ENCODE measurements around the gene MUC12. TPM values are rescaled to one million over a fixed set of nuclear protein-coding genes. Genes with fewer than 3 reads are reported as not detected.

The MUC12 gene
- total and polyA plus RNA-seq, 9 of the 15 experiments (the other 6 are each of a cell fraction or from before 2014, with no cell fraction given), result 0.23 to 1.2 (median 0.79) TPM; not detected in 1

GRCh38 chr7:101017064-101017777 is 47.9 kb downstream of the MUC12 start (continued):
- TF ChIP-seq ZBTB26 (CRISPR knock-in tag; IDR thresholded peaks at IDR 0.05) (no peak), KDM1A (IDR thresholded peaks at IDR 0.05) (peak in 1 of 2 experiments; percentile 48; a peak in 1 of 4 replicates), GABPA (tag; conservative IDR thresholded peaks at IDR 0.05; ENCODE audit: low read depth) (peak; percentile 78), SMARCE1 (IDR thresholded peaks at IDR 0.05) (peak; percentile 84), MTA1 (IDR thresholded peaks at IDR 0.05; ENCODE audit: borderline replicate concordance) (peak; percentile 69; the same call in 1 of the 2 replicates), TBL1XR1 (IDR thresholded peaks at IDR 0.05; ENCODE audit: low read length in 2 of 2) (0 out of 4 replicates have a peak, but pooled peaks of 1 of the 2 experiments have one; percentile 9), TFAP4 (CRISPR knock-in tag; IDR thresholded peaks at IDR 0.05; ENCODE audit: borderline replicate concordance) (peak; percentile 46; the same call in 1 of the 2 replicates), NCOA1 (IDR thresholded peaks at IDR 0.05; ENCODE audit: low read depth) (0 out of 2 replicates have a peak, but pooled peaks have one; percentile 46), ZNF766 (CRISPR knock-in tag; conservative IDR thresholded peaks at IDR 0.05) (no peak), HSF4 (CRISPR knock-in tag; IDR thresholded peaks at IDR 0.05; ENCODE audit: borderline replicate concordance) (no peak), MEIS2 (IDR thresholded peaks at IDR 0.05; ENCODE audit: partially characterized antibody) (peak; percentile 92), SMAD4 (CRISPR knock-in tag; conservative IDR thresholded peaks at IDR 0.05) (peak; percentile 82), SMARCC2 (IDR thresholded peaks at IDR 0.05; ENCODE audit: low read depth) (peak; percentile 40; the same call in 1 of the 2 replicates), TARDBP (IDR thresholded peaks at IDR 0.05) (no peak), CBFA2T3 (IDR thresholded peaks at IDR 0.05) (no peak; the same call in 1 of the 2 replicates), TRIM24 (IDR thresholded peaks at IDR 0.05) (peak; percentile 45 to 49; a peak in 2 of 4 replicates), MYBL2 (IDR thresholded peaks at IDR 0.05; ENCODE audit: low read depth) (no peak), MYBL2 (CRISPR knock-in tag; IDR thresholded peaks at IDR 0.05; ENCODE audit: borderline replicate concordance) (no peak), POLR2AphosphoS2 (IDR thresholded peaks at IDR 0.05; ENCODE audit: low read length) (no peak), ZKSCAN1 (IDR thresholded peaks at IDR 0.05; ENCODE audit: low read depth, low read length) (no peak), DPF2 (IDR thresholded peaks at IDR 0.05) (peak; percentile 83), MAFG (tag; conservative IDR thresholded peaks at IDR 0.05) (peak; percentile 42; the same call in 1 of the 2 replicates), RCOR1 (IDR thresholded peaks at IDR 0.05; ENCODE audit: borderline replicate concordance in 1 of 2, low read depth in 2 of 2, low read length in 2 of 2) (peak in 1 of 2 experiments; percentile 88; a peak in 2 of 4 replicates), MEF2A (IDR thresholded peaks at IDR 0.05; ENCODE audit: control insufficient read depth, low read depth, low read length) (no peak), ZNF263 (CRISPR knock-in tag; IDR thresholded peaks at IDR 0.05; ENCODE audit: borderline replicate concordance) (peak; percentile 81), EGR1 (conservative IDR thresholded peaks at IDR 0.05) (peak; percentile 77), MAFK (IDR thresholded peaks at IDR 0.05; ENCODE audit: low read length) (peak; percentile 38; the same call in 1 of the 2 replicates), SMARCA4 (IDR thresholded peaks at IDR 0.05) (peak; percentile 73), CBFA2T2 (conservative IDR thresholded peaks at IDR 0.05) (no peak)
- TF ChIP-seq, protein P1, sequence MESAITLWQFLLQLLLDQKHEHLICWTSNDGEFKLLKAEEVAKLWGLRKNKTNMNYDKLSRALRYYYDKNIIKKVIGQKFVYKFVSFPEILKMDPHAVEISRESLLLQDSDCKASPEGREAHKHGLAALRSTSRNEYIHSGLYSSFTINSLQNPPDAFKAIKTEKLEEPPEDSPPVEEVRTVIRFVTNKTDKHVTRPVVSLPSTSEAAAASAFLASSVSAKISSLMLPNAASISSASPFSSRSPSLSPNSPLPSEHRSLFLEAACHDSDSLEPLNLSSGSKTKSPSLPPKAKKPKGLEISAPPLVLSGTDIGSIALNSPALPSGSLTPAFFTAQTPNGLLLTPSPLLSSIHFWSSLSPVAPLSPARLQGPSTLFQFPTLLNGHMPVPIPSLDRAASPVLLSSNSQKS (CRISPR knock-in tag; IDR thresholded peaks at IDR 0.05), result no peak

Data from K562 (cell line).